ENCODE measurements around the gene NFIB.

Gene NFIB

DNA sequence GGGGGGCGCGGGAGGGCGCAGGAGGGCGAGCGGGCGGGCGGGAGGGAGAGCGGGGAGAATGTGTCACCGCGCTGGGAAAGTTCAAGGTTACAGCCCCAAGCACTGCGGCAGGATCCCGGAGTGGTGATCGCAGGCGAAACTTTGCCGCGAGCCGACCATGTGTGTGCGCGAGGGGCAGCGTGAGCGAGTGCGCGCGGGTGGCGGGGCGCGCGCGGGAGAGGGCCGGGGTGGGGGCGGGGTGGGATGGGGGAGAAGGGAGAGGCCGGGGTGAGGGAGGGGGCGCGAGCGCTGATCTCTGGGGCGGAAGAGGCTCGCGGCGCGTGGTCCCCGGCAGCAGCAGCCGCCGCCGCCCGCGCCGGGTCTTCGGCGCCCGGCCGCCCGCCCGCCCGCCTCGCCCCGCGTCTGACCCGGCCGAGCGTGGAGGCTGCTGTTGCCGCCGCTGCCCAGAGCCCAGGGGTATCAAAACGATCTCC is at the start of gene NFIB:
TSS of gene NFIB (minus strand) at position 191 of the 473 bp plus-strand sequence. CDS start 630 bp downstream, outside the sequence.
- FAIRE-seq (no peak), DNase-seq (ENCODE audit: insufficient read length, low spot score) (peak; percentile 46)
- no peak for TF ChIP-seq POLR2A (IDR thresholded peaks at IDR 0.05; ENCODE audit: low read depth, low read length)

- FAIRE-seq, result no peak
- DNase-seq (ENCODE audit: insufficient read length, low spot score), result no peak
- TF ChIP-seq POLR2A (IDR thresholded peaks at IDR 0.05; ENCODE audit: low read depth, low read length), result no peak
Measured at GRCh38 chr9:14362175-14362574, 48.2 kb upstream of the NFIB start.

DNA sequence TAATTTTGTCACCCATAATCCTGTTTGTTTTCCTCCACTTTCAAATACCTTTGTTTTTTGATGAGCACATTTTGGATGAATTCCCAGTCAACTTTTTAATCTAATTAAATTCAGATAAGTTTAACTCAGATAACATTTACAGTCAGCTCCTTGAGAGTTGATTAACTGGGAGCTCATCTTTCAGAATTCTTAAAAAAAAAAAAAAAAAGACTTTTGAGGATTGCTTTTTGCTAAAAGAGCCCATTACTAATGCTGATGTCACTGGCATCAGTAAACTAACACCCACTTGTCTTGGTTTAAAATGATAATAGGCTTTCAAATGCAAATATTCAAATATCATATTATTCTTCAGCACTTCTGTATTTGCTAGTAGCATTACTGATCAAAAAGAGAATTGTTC is 47.1 kb upstream of the NFIB start:
- DNase-seq (ENCODE audit: insufficient read length, low spot score) (no peak), FAIRE-seq (no peak)
- no peak for TF ChIP-seq POLR2A (IDR thresholded peaks at IDR 0.05; ENCODE audit: low read depth, low read length)

- FAIRE-seq (peak; percentile 78), DNase-seq (ENCODE audit: insufficient read length, low spot score) (no peak)
- no peak for TF ChIP-seq POLR2A (IDR thresholded peaks at IDR 0.05; ENCODE audit: low read depth, low read length)
Measured at GRCh38 chr9:14358523-14358922, 44.6 kb upstream of the NFIB start.

- DNase-seq (ENCODE audit: insufficient read length, low spot score) (no peak), FAIRE-seq (no peak)
- TF ChIP-seq POLR2A (IDR thresholded peaks at IDR 0.05; ENCODE audit: low read depth, low read length), result no peak
Measured at GRCh38 chr9:14356351-14357265, 42.7 kb upstream of the NFIB start.

DNA sequence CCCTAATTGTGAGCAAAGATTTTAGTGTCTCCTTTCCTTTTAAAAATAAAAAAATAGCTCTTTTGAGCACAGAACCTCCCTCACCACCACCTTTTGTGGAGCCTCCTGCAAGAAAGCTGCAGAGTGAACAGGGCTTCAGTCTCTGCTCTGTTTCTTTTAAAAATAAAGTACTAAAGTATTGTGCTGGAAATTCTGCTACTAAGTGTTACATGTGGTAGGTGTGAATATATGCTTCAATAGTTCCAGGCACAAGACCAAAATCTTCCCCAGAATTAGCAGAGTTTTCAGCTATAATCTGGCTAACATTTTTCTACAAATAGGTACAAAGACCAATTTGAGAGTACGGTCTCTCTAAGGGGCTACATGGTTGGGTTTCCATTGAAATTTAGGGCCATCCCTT is 40.3 kb upstream of the NFIB start:
- no peak for DNase-seq (ENCODE audit: insufficient read length, low spot score)
- no peak for FAIRE-seq

DNA sequence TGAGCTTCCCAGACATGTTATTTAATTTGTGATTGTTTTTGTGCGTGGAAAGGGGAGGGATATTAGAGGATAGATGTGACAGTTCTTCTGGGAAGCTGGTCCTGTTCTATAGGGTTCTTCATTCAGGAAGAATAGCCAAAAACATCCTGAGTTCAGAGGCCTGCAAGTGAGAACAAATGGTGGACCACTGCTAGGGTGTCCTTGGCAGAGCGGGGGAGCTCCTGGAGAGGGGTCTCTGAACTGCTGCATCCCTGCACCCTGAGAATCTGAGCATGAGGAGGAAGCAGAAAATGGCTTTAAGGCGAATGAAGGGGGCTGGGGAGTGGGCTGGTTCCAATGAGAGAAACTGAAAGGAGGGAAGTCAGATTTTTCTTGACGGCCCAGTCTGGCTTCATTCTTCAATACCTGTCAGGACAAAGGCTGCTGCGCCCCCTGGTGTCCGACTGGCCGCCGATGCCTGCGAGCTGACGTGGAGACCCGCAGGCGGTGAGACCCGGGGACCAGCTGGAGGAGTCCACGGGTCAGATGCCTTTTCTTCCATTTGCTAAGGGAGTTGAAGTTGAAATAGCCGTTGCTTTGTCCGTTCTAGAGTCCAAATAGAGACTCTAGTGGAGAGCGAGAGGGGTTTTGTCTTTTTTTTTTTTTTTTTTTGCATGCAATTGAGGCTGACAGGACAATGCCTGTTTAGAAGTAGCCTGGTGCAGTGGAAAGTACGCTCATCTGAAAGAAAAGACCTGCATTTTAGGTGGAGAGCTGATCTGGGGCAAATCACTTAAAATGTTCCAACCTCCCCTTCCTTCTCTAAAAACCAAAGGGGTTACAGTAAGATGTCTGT is 39.5 kb upstream of the NFIB start:
- DNase-seq (ENCODE audit: insufficient read length, low spot score), result peak; percentile 61
- no peak for FAIRE-seq
- no peak for TF ChIP-seq POLR2A (IDR thresholded peaks at IDR 0.05; ENCODE audit: low read depth, low read length)

More for the DNA sequence above, 40.3 kb upstream of the NFIB start:
- TF ChIP-seq POLR2A (IDR thresholded peaks at IDR 0.05; ENCODE audit: low read depth, low read length), result no peak

GRCh38 chr9:14352503-14352902 is 38.6 kb upstream of the NFIB start:
- DNase-seq (ENCODE audit: insufficient read length, low spot score) (no peak), FAIRE-seq (no peak)
- no peak for TF ChIP-seq POLR2A (IDR thresholded peaks at IDR 0.05; ENCODE audit: low read depth, low read length)

- TF ChIP-seq POLR2A (IDR thresholded peaks at IDR 0.05; ENCODE audit: low read depth, low read length), result no peak
- FAIRE-seq, result no peak
- DNase-seq (ENCODE audit: insufficient read length, low spot score), result no peak
Measured at GRCh38 chr9:14351221-14351836, 37.4 kb upstream of the NFIB start.

GRCh38 chr9:14350754-14351153 is 36.8 kb upstream of the NFIB start:
- FAIRE-seq, result no peak
- no peak for TF ChIP-seq POLR2A (IDR thresholded peaks at IDR 0.05; ENCODE audit: low read depth, low read length)
- no peak for DNase-seq (ENCODE audit: insufficient read length, low spot score)

DNA sequence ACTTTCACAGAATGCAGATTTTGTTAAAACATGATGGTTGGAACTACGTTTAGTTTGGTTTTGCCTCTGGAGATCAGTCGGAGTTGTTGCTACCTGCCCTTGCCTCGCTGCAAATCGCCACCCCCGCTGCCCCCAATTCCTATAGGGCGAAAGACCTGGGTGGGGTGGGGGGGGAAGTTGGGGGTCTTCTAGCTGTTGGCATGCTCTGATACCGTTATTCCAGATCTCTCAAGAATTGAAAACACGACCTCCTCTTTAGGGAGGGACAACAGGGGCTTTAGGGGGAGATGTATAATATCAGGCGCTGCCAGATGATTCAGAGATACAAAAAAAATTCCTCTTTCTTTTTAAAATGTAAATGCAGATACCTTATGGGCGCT is 36.4 kb upstream of the NFIB start:
- FAIRE-seq, result no peak
- no peak for TF ChIP-seq POLR2A (IDR thresholded peaks at IDR 0.05; ENCODE audit: low read depth, low read length)

DNA sequence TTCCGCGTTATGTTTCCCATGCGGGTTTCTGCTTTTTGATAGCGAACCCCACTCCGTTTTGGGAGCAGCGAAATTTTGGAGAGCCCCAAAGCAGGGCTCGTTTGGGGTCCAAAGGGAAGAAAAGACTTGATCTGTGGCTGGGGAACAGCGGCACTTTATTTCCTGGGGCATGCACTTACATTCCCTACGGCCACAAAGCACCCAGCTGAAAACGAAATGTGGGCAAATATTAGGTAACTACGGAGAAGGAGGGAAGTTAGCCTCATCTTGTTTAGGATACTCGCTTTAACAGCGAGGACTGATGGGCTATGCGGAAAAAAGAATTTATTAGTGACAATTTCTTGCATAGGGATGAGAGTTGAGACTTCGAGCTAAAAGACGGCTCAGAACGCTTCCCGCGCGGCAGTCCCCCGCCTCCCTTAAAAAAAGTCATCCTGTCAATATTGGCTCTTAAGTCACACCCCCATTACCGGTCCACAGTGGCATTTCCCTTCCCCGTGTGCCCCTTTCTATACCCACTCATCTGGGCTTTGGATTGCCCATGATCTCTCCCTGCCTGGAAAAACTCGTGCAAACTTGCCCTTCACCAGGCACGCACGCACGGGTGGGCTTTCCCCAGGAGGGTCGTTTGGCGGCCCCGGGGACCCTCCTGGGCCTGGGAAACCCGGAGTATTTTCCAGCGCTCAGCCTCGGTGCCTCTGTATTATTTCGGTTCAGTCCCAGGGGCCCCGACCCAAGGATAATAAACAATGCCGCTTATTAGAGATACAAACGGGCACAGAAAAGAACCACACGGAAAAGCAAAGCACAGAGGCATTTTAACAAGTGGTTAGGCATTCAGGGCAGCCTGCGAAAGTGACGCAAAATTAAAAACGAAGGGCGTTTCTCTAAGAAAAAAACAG is 35.8 kb upstream of the NFIB start:
- FAIRE-seq (no peak), DNase-seq (ENCODE audit: insufficient read length, low spot score) (no peak)
- TF ChIP-seq POLR2A (IDR thresholded peaks at IDR 0.05; ENCODE audit: low read depth, low read length), result no peak

More for the DNA sequence above, 36.4 kb upstream of the NFIB start:
- no peak for DNase-seq (ENCODE audit: insufficient read length, low spot score)

- no peak for TF ChIP-seq POLR2A (IDR thresholded peaks at IDR 0.05; ENCODE audit: low read depth, low read length)
- FAIRE-seq (no peak), DNase-seq (ENCODE audit: insufficient read length, low spot score) (no peak)
Measured at GRCh38 chr9:14349146-14349446, 35.2 kb upstream of the NFIB start.
